ENCODE data around the gene MAPKBP1.

- TF ChIP-seq CTCF (conservative IDR thresholded peaks at IDR 0.05; ENCODE audit: low read depth, low read length) (no peak), EZH2 (IDR thresholded peaks at IDR 0.05; ENCODE audit: borderline replicate concordance, low read depth, low read length, poor library complexity, severe bottlenecking) (no peak)
These were observed 32.3 kb downstream of the MAPKBP1 start for GRCh38 chr15:41806291-41807181.

All from A673 (cell line).